HepG2 (cell line): ENCODE measurements around the gene LRRC42. TPM values are rescaled to one million over a fixed set of nuclear protein-coding genes. Genes with fewer than 3 reads are reported as not detected.

Source experiments
- ATRX ChIP-seq: sonication (generic); formaldehyde crosslinking; IDR thresholded peaks from 2 replicates; pipeline ENCODE4 v1.4.0; 2020; ENCODE audit warnings: missing genetic modification reagents, borderline replicate concordance
- CCDC6 ChIP-seq: sonication (generic); formaldehyde crosslinking; IDR thresholded peaks from 2 replicates; pipeline ENCODE4 v1.8.1; 2022; ENCODE audit warnings: mild to moderate bottlenecking, missing genetic modification reagents, moderate library complexity
- DR1 ChIP-seq: sonication (generic); formaldehyde crosslinking; IDR thresholded peaks from 2 replicates; pipeline ENCODE4 v1.8.0; 2021; ENCODE audit warnings: mild to moderate bottlenecking, missing genetic modification reagents, inconsistent platforms
- MAZ ChIP-seq, 2 experiments: sonication (generic) in 1 of 2; formaldehyde crosslinking in 1 of 2; IDR thresholded peaks; 2 replicates each; pipeline versions ENCODE4 v1.5.0 to v1.6.1; 2012 to 2020; ENCODE audit warnings: low read depth in 2 of 2, mild to moderate bottlenecking in 2 of 2, borderline replicate concordance in 1 of 2, improper control_type of control experiment in 1 of 2, low read length in 1 of 2, missing genetic modification reagents in 1 of 2, moderate library complexity in 1 of 2
- NFKBIZ ChIP-seq: IDR thresholded peaks from 2 replicates; pipeline ENCODE4 v1.6.1; 2018; ENCODE audit warnings: missing genetic modification reagents, missing compliant biosample characterization
- RAD51 ChIP-seq: fragments of 450-650 bp; IDR thresholded peaks from 2 replicates; pipeline ENCODE4 v1.6.1; 2016; ENCODE audit warnings: borderline replicate concordance
- REXO4 ChIP-seq: sonication (generic); formaldehyde crosslinking; IDR thresholded peaks from 2 replicates; pipeline ENCODE4 v1.8.0; 2022; ENCODE audit warnings: missing genetic modification reagents, mild to moderate bottlenecking, borderline replicate concordance
- SOX13 ChIP-seq, 3 experiments: fragments of 450-650 bp in 1 of 3; sonication (generic) in 1 of 3; formaldehyde crosslinking in 1 of 3; IDR thresholded peaks in 2 of 3; conservative IDR thresholded peaks in 1 of 3; 2 replicates each; pipeline versions ENCODE4 v1.5.0 to v1.6.1; 2016 to 2020; ENCODE audit warnings: antibody characterized with exemption in 1 of 3, mild to moderate bottlenecking in 1 of 3, missing compliant biosample characterization in 1 of 3, missing genetic modification reagents in 1 of 3, moderate library complexity in 1 of 3
- SRY ChIP-seq: sonication (generic); formaldehyde crosslinking; IDR thresholded peaks from 2 replicates; pipeline ENCODE4 v1.8.0; 2022; ENCODE audit warnings: mild to moderate bottlenecking, missing genetic modification reagents
- ZBTB8A ChIP-seq: sonication (generic); formaldehyde crosslinking; IDR thresholded peaks from 2 replicates; pipeline ENCODE4 v1.4.0; 2020; ENCODE audit warnings: mild to moderate bottlenecking, low read depth, missing genetic modification reagents, borderline replicate concordance
- ZFP36L2 ChIP-seq: sonication (generic); formaldehyde crosslinking; IDR thresholded peaks from 2 replicates; pipeline ENCODE4 v1.4.0; 2020; ENCODE audit warnings: missing genetic modification reagents
- ZNF431 ChIP-seq: sonication (generic); formaldehyde crosslinking; IDR thresholded peaks from 2 replicates; pipeline ENCODE4 v1.9.0; 2022; ENCODE audit warnings: missing genetic modification reagents, low read depth, mild to moderate bottlenecking, borderline replicate concordance
- ZSCAN22 ChIP-seq: sonication (generic); formaldehyde crosslinking; IDR thresholded peaks from 2 replicates; pipeline ENCODE4 v1.4.0; 2020; ENCODE audit warnings: mild to moderate bottlenecking, missing genetic modification reagents
- polyA plus RNA-seq, 8 experiments: library from polyadenylated mRNA; depleted of rRNA in 3 of 8; stranded (reverse) in 7 of 8; unstranded in 1 of 8; fragments of >200 nt; fragmentation: Illumina TruSeq in 4 of 8; extraction: Trizol in 4 of 8; gene quantifications; 2 replicates each; pipeline versions ENCODE4 v1.2.1 to v1.2.3, GENCODE V29; 2011 to 2016; ENCODE audit warnings: low read depth in 4 of 8, missing spikeins in 1 of 8, mixed read lengths in 1 of 8; ENCODE audit not compliant: insufficient read depth in 1 of 8
- total RNA-seq, 5 experiments: library from RNA; depleted of rRNA; stranded (reverse); fragments of >200 nt; fragmentation: Illumina TruSeq; extraction: Trizol; gene quantifications; 2 replicates each; pipeline ENCODE4 v1.2.3, GENCODE V29; 2016; ENCODE audit warnings: low read depth in 1 of 5
- TF ChIP-seq, protein P1 (sequence below): sonication (generic); formaldehyde crosslinking; IDR thresholded peaks from 2 replicates; pipeline ENCODE4 v1.9.0; 2021; ENCODE audit warnings: mild to moderate bottlenecking, missing genetic modification reagents
- TF ChIP-seq, protein P2 (sequence below): sonication (generic); formaldehyde crosslinking; IDR thresholded peaks from 2 replicates; pipeline ENCODE4 v1.5.0; 2020; ENCODE audit warnings: mild to moderate bottlenecking, low read depth, missing genetic modification reagents, borderline replicate concordance
- TF ChIP-seq, protein P3 (sequence below): sonication (generic); formaldehyde crosslinking; IDR thresholded peaks from 2 replicates; pipeline ENCODE4 v1.4.0; 2020; ENCODE audit warnings: mild to moderate bottlenecking, missing genetic modification reagents
- TF ChIP-seq, protein P4 (sequence below): sonication (generic); formaldehyde crosslinking; IDR thresholded peaks from 2 replicates; pipeline ENCODE4 v1.4.0; 2020; ENCODE audit warnings: missing genetic modification reagents, borderline replicate concordance

Gene LRRC42
- total and polyA plus RNA-seq, 2 of the 13 experiments (the other 11 are each of a cell fraction or from before 2014, with no cell fraction given): 30.6 to 43.6 TPM

DNA sequence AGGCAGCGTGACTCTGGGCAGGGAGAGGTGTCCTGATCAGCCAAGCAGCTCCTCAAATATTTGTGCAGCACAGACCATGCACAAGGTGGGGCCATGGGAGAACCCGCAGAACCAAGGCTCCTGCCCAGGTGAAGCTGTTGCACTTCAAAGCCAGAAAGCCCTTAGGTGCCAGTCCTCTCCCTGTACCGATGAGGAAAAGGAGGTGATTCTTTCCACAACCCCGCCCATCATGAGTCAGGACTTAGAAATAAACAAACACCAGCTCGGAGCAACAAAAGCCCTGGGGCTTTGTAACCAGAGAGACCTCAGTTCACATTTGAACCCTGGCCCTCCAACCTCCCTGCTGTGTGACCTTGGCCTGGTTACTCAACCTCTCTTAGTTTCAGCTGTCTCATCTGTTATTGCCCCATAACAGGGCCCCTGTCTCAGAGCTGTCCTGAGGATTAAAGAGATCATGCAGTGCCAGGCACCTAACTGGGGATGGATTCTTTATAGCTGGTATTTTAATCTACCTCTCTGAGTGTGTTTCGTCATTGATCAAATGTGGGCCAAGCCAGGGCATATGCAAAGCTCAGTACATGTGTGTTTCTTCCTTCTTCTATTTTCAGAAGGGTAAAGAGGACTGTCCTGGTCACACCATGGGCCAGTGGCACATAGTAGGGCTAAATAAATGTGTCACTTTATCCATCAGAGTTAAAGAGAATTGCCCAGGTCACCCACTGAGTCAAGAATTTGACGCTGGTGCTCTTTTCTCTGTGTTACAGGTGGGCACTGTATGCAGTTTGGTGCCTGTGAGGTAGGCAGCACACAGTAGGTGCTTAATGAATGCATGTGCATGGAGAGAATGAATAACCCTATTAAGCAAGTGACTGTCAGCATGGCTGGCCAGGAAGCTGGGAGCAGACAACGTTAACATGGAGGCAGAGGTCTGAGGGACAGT is 70.5 kb downstream of the LRRC42 start (continued):
- TF ChIP-seq, protein P1, sequence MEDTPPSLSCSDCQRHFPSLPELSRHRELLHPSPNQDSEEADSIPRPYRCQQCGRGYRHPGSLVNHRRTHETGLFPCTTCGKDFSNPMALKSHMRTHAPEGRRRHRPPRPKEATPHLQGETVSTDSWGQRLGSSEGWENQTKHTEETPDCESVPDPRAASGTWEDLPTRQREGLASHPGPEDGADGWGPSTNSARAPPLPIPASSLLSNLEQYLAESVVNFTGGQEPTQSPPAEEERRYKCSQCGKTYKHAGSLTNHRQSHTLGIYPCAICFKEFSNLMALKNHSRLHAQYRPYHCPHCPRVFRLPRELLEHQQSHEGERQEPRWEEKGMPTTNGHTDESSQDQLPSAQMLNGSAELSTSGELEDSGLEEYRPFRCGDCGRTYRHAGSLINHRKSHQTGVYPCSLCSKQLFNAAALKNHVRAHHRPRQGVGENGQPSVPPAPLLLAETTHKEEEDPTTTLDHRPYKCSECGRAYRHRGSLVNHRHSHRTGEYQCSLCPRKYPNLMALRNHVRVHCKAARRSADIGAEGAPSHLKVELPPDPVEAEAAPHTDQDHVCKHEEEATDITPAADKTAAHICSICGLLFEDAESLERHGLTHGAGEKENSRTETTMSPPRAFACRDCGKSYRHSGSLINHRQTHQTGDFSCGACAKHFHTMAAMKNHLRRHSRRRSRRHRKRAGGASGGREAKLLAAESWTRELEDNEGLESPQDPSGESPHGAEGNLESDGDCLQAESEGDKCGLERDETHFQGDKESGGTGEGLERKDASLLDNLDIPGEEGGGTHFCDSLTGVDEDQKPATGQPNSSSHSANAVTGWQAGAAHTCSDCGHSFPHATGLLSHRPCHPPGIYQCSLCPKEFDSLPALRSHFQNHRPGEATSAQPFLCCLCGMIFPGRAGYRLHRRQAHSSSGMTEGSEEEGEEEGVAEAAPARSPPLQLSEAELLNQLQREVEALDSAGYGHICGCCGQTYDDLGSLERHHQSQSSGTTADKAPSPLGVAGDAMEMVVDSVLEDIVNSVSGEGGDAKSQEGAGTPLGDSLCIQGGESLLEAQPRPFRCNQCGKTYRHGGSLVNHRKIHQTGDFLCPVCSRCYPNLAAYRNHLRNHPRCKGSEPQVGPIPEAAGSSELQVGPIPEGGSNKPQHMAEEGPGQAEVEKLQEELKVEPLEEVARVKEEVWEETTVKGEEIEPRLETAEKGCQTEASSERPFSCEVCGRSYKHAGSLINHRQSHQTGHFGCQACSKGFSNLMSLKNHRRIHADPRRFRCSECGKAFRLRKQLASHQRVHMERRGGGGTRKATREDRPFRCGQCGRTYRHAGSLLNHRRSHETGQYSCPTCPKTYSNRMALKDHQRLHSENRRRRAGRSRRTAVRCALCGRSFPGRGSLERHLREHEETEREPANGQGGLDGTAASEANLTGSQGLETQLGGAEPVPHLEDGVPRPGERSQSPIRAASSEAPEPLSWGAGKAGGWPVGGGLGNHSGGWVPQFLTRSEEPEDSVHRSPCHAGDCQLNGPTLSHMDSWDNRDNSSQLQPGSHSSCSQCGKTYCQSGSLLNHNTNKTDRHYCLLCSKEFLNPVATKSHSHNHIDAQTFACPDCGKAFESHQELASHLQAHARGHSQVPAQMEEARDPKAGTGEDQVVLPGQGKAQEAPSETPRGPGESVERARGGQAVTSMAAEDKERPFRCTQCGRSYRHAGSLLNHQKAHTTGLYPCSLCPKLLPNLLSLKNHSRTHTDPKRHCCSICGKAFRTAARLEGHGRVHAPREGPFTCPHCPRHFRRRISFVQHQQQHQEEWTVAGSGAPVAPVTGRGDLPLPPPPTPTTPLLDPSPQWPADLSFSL: no peak
- TF ChIP-seq ATRX: no peak
- TF ChIP-seq ZFP36L2 (CRISPR knock-in tag): no peak
- TF ChIP-seq, protein P2, sequence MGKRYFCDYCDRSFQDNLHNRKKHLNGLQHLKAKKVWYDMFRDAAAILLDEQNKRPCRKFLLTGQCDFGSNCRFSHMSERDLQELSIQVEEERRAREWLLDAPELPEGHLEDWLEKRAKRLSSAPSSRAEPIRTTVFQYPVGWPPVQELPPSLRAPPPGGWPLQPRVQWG (CRISPR knock-in tag): no peak
- TF ChIP-seq MAZ (IDR thresholded peaks at IDR 0.05; ENCODE audit: borderline replicate concordance, low read depth, low read length): no peak; the same call in 1 of the 2 replicates
- peak; percentile 35; the same call in 1 of the 2 replicates for TF ChIP-seq MAZ (CRISPR knock-in tag; IDR thresholded peaks at IDR 0.05; ENCODE audit: low read depth)
- TF ChIP-seq ZSCAN22: no peak
- no peak for TF ChIP-seq RAD51
- TF ChIP-seq DR1 (CRISPR knock-in tag): no peak
- TF ChIP-seq, protein P3, sequence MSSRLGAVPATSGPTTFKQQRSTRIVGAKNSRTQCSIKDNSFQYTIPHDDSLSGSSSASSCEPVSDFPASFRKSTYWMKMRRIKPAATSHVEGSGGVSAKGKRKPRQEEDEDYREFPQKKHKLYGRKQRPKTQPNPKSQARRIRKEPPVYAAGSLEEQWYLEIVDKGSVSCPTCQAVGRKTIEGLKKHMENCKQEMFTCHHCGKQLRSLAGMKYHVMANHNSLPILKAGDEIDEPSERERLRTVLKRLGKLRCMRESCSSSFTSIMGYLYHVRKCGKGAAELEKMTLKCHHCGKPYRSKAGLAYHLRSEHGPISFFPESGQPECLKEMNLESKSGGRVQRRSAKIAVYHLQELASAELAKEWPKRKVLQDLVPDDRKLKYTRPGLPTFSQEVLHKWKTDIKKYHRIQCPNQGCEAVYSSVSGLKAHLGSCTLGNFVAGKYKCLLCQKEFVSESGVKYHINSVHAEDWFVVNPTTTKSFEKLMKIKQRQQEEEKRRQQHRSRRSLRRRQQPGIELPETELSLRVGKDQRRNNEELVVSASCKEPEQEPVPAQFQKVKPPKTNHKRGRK (CRISPR knock-in tag): no peak
- TF ChIP-seq, protein P4, sequence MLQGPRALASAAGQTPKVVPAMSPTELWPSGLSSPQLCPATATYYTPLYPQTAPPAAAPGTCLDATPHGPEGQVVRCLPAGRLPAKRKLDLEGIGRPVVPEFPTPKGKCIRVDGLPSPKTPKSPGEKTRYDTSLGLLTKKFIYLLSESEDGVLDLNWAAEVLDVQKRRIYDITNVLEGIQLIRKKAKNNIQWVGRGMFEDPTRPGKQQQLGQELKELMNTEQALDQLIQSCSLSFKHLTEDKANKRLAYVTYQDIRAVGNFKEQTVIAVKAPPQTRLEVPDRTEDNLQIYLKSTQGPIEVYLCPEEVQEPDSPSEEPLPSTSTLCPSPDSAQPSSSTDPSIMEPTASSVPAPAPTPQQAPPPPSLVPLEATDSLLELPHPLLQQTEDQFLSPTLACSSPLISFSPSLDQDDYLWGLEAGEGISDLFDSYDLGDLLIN (CRISPR knock-in tag): no peak
- peak; percentile 73; the same call in 1 of the 2 replicates for TF ChIP-seq NFKBIZ (CRISPR knock-in tag)
- TF ChIP-seq SRY (CRISPR knock-in tag): no peak
- peak; percentile 68 for TF ChIP-seq SOX13 (IDR thresholded peaks at IDR 0.05)
- peak in 1 of 2 experiments; percentile 84; a peak in 2 of 4 replicates for TF ChIP-seq SOX13 (CRISPR knock-in tag; conservative IDR thresholded peaks at IDR 0.05 in 1 of 2, IDR thresholded peaks at IDR 0.05 in 1 of 2)
- no peak for TF ChIP-seq CCDC6 (CRISPR knock-in tag)
- no peak for TF ChIP-seq ZNF431 (CRISPR knock-in tag)
- no peak for TF ChIP-seq REXO4 (CRISPR knock-in tag)
- TF ChIP-seq ZBTB8A (CRISPR knock-in tag): 0 out of 2 replicates have a peak, but pooled peaks have one; percentile 53
